Activated T-cell treated with anti-CD3 and anti-CD28 coated beads, Interleukin-2, amount 50 U/mL, for 24 hours (primary cell): ENCODE results near the gene GHR.
"Not testable (repeated sequence)": the region's sequence is repeated elsewhere in the genome, so short reads cannot be mapped to it uniquely, and the experiment has no call there.

Experiments used
- DNase-seq: peaks from one replicate; pipeline ENCODE4 v3.0.0-alpha.2; 2020
- H3K27ac Mint-ChIP-seq: 2 replicates; pipeline ENCODE4 v1.8.0; 2020; ENCODE audit warnings: mild to moderate bottlenecking, mixed read lengths
- H3K27me3 Mint-ChIP-seq: 2 replicates; pipeline ENCODE4 v1.8.0; 2020; ENCODE audit warnings: mixed read lengths
- H3K36me3 Mint-ChIP-seq: 2 replicates; pipeline ENCODE4 v1.8.0; 2020; ENCODE audit warnings: low read depth, mixed read lengths
- H3K4me1 Mint-ChIP-seq: 2 replicates; pipeline ENCODE4 v1.8.0; 2020; ENCODE audit warnings: low read depth, mixed read lengths
- H3K4me3 Mint-ChIP-seq: 2 replicates; pipeline ENCODE4 v1.8.0; 2020; ENCODE audit warnings: mild to moderate bottlenecking, moderate library complexity, mixed read lengths
- H3K9me3 Mint-ChIP-seq: 2 replicates; pipeline ENCODE4 v1.8.0; 2020; ENCODE audit warnings: mixed read lengths

Gene GHR

DNA sequence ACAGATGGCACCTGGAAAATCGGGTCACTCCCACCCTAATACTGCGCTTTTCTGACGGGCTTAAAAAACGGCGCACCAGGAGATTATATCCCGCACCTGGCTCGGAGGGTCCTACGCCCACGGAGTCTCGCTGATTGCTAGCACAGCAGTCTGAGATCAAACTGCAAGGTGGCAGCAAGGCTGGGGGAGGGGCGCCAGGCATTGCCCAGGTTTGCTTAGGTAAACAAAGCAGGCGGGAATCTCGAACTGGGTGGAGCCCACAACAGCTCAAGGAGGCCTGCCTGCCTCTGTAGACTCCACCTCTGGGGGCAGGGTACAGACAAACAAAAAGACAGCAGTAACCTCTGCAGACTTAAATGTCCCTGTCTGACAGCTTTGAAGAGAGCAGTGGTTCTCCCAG, 236.6 kb downstream of the GHR start:
- not testable (repeated sequence) for H3K36me3 Mint-ChIP-seq, H3K4me3 Mint-ChIP-seq, H3K4me1 Mint-ChIP-seq, DNase-seq, H3K9me3 Mint-ChIP-seq, H3K27ac Mint-ChIP-seq
- peaks cover 15% of the 10 kb centered on the region for H3K27me3 Mint-ChIP-seq

DNA sequence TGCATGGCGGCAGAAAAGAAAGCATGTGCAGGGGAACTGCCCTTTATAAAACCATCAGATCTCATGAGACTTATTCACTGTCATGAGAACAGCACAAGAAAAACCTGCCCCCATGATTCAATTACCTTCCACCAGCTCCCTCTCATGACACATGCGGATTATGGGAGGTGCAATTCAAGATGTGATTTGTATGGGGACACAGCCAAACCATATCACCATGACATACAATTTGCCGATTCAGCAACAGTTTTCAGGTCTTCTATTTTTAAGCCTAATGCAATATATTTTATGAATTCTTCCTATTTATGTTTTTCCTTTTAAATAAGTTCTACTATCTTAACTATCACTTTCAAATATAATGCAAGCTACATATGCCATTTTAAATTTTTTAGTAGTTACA, 242.6 kb downstream of the GHR start:
- Mint-ChIP-seq H3K9me3 (no peaks in the 10 kb centered on the region), H3K4me3 (no peak overlapping the region), H3K27me3 (peaks cover 3% of the 10 kb centered on the region), H3K4me1 (no peaks in the 10 kb centered on the region), H3K36me3 (no peaks in the 10 kb centered on the region), H3K27ac (no peak overlapping the region)
- DNase-seq, result no peak

DNA sequence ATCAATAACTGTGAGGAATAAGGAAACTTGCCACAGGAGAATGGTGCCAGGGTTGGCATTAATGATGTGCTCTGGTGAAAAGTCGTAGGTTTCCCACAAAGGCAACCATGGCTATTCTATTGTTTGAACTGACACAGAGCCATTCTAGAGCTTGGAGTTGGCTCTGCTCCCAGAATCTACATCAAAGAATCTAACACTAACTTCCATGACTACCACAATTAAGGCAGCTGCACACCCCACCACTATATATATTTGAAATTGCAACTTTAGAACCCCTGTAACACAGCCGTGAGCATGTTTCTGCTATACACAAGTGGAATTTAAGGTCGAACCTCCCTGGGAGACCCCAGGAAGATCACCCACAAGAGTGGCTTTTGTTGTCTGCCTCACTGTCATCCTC, 243.6 kb downstream of the GHR start:
- Mint-ChIP-seq H3K36me3 (no peaks in the 10 kb centered on the region), H3K4me3 (no peak overlapping the region), H3K4me1 (no peaks in the 10 kb centered on the region), H3K9me3 (no peaks in the 10 kb centered on the region), H3K27ac (no peak overlapping the region), H3K27me3 (peaks cover 3% of the 10 kb centered on the region)
- DNase-seq, result no peak

DNA sequence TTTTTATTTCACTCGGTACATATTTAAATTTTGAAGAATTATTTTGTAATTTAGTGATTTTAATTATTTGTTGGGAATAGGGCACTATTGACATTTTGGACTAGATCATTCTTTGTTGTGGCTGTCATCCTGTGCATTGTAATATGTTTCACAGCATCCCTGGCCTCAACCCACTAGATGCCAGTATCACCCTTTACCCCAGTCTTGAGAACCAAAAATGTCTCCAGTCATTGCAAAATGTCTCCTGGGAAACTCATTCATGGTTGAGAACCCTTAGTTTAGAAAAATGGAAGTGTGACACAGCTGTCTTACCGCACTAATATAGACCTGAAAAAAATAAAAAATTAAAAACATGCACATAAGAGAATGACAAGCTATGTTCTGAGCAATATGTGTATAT, 245.0 kb downstream of the GHR start:
- no peak overlapping the region for H3K4me3 Mint-ChIP-seq
- H3K9me3 Mint-ChIP-seq, result peaks cover 4% of the 10 kb centered on the region
- no peaks in the 10 kb centered on the region for H3K4me1 Mint-ChIP-seq
- DNase-seq, result no peak
- H3K36me3 Mint-ChIP-seq, result no peaks in the 10 kb centered on the region
- peaks cover 2% of the 10 kb centered on the region for H3K27me3 Mint-ChIP-seq
- H3K27ac Mint-ChIP-seq, result no peak overlapping the region

DNA sequence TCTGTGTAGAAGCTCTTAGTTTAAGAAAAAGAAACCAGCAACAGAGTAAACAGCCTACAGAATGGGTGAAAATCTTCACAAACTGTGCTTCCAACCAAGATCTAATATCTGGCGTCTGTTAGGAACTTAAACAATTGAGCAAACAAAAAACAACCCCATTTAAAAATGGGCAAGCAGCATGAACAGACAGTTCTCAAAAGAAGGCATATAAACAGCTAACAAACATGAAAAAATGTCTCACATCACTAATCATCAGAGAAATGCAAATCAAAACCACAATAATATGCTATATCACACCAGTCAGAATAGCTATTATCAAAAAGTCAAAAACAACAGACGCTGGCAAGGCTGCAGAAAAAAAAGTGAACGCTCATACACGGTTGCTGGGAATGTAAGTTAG, 249.7 kb downstream of the GHR start:
- H3K4me3 Mint-ChIP-seq, result no peak overlapping the region
- no peak overlapping the region for H3K27ac Mint-ChIP-seq
- peaks cover 6% of the 10 kb centered on the region for H3K9me3 Mint-ChIP-seq
- H3K27me3 Mint-ChIP-seq, result peaks cover 2% of the 10 kb centered on the region
- no peaks in the 10 kb centered on the region for H3K4me1 Mint-ChIP-seq
- H3K36me3 Mint-ChIP-seq, result no peaks in the 10 kb centered on the region
- no peak for DNase-seq

DNA sequence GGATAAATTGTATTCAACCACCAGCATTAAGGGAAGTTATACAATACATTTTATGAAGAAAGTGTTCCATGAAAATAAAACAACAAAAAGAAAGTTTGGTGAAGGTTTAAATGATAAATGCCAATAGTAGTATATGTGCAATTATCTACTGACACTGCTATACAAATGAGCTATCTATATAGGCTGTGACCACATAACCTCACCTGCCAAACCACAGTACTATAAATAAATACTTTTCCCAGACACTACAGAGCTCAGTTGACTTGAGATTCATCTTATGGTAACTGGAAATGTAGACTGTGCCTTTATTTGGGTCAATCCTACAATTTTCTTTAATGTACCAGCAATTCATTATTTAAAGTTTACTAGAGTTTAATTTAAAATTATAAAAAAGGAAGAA, 252.4 kb downstream of the GHR start:
- no peak overlapping the region for H3K27ac Mint-ChIP-seq
- H3K9me3 Mint-ChIP-seq, result peaks cover 6% of the 10 kb centered on the region
- no peaks in the 10 kb centered on the region for H3K4me1 Mint-ChIP-seq
- no peak for DNase-seq
- H3K4me3 Mint-ChIP-seq, result no peak overlapping the region
- H3K36me3 Mint-ChIP-seq, result no peaks in the 10 kb centered on the region
- peaks cover 2% of the 10 kb centered on the region for H3K27me3 Mint-ChIP-seq

DNA sequence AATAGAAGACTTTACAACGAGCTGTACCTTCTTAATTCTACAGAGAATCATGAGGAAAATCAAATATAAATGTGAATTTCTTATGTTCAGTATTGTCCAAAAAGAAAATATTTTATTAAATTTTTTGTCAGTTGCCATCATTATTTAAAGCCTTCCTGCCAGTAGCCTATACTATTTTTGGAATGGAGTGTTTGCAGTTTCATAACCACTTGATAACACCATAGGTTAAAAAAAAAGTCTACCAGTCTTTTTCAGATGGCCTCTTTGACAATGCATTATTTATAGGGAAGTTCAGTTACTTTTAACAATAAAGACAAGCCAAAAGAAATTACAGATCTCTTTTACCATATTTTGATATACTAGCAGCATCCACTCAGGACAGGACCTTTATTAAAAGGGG, 253.1 kb downstream of the GHR start:
- peaks cover 6% of the 10 kb centered on the region for H3K9me3 Mint-ChIP-seq
- H3K4me1 Mint-ChIP-seq, result no peaks in the 10 kb centered on the region
- no peak for DNase-seq
- no peak overlapping the region for H3K27ac Mint-ChIP-seq
- H3K4me3 Mint-ChIP-seq, result no peak overlapping the region
- peaks cover 2% of the 10 kb centered on the region for H3K27me3 Mint-ChIP-seq
- no peaks in the 10 kb centered on the region for H3K36me3 Mint-ChIP-seq

DNA sequence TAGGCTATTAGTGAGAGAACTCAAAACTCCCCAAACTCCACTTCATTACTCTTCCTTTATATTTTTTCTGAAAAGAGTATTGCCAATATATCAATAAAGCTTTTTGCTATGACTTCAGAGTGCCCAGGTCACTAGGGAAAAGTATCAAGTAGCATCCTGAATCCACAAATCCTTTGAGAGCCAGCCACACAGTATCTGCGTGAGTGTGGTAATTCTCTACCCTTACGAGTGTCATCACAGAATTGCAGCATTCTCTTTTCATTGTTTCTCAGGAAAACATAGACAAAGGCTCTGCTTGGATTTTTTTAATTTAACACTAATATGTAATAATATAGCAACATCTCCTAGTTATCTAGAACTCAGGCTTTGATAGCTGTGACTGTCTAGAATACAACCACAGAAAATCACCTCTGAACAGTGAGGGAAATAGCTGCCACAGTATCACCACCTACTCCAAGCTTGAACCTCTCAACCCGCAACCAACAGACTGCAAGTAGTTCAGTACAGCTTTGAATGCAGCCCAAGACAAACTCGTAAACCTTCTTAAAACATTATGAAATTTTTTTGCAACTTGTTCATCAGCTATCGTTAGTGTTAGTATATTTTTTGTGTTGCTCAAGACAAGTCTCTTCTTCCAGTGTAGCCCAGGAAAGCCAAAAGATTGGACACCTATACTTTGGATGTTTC, 254.1 kb downstream of the GHR start:
- no peak for DNase-seq
- peaks cover 7% of the 10 kb centered on the region for H3K9me3 Mint-ChIP-seq
- peaks cover 2% of the 10 kb centered on the region for H3K27me3 Mint-ChIP-seq
- H3K4me1 Mint-ChIP-seq, result no peaks in the 10 kb centered on the region
- H3K27ac Mint-ChIP-seq, result no peak overlapping the region
- H3K36me3 Mint-ChIP-seq, result no peaks in the 10 kb centered on the region
- H3K4me3 Mint-ChIP-seq, result no peak overlapping the region

DNA sequence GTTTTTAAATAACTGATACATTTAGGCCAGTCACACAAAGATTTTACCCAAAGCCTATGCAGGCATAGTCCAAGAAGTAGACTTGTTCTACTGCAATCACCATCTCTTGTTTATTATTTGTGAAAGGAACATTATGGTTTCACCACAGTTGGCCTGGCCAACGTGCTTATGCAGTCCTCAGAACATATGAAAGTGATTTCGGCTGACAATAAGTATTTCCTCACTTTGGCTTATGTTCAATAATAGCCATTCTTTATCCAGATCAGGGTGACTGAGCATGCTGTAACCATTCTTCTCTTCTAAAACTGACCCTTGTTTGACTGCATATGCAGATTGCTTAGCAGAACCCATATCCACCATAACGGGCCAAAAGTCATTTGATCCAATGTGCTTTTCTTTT, 256.8 kb downstream of the GHR start:
- H3K36me3 Mint-ChIP-seq, result no peaks in the 10 kb centered on the region
- H3K4me1 Mint-ChIP-seq, result no peaks in the 10 kb centered on the region
- H3K27me3 Mint-ChIP-seq, result no peaks in the 10 kb centered on the region
- peaks cover 3% of the 10 kb centered on the region for H3K9me3 Mint-ChIP-seq
- H3K27ac Mint-ChIP-seq, result no peak overlapping the region
- no peak overlapping the region for H3K4me3 Mint-ChIP-seq
- no peak for DNase-seq

- H3K27me3 Mint-ChIP-seq, H3K36me3 Mint-ChIP-seq, H3K9me3 Mint-ChIP-seq, DNase-seq, H3K27ac Mint-ChIP-seq, H3K4me3 Mint-ChIP-seq, H3K4me1 Mint-ChIP-seq: not testable (repeated sequence)
Measured at GRCh38 chr5:42685078-42685477, 261.8 kb downstream of the GHR start.

- Mint-ChIP-seq H3K36me3 (no peaks in the 10 kb centered on the region), H3K4me1 (no peaks in the 10 kb centered on the region), H3K4me3 (no peak overlapping the region), H3K9me3 (peaks cover 4% of the 10 kb centered on the region), H3K27me3 (peaks cover 4% of the 10 kb centered on the region), H3K27ac (no peak overlapping the region)
- DNase-seq, result no peak
Measured at GRCh38 chr5:42689391-42689790, 266.2 kb downstream of the GHR start.

DNA sequence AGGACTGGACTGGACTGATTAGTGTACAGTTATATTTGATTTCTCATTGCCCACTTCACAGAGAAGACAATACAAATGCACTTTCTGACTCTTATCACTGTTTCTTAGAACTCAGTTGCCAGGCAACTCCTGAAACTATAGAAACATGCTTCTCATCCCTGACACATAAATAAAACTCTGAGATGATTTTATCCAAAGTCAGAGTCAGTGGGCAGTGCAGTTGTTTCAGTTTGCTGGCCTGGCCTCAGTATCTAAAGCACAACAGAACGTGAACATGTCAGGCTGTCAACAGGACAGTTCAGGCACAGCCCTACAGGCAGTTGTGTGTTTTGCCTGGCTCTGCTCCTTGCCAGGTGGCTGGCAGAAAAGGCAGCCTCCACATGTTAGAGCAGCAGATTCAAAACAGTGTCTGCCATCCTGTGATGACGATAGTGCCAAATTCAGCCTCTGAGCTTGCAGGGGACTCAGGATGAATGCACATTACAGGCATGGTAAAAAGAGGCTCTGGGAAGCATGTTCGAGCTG, 268.2 kb downstream of the GHR start:
- Mint-ChIP-seq H3K27ac (no peak overlapping the region), H3K27me3 (peaks cover 8% of the 10 kb centered on the region), H3K4me1 (no peaks in the 10 kb centered on the region), H3K9me3 (no peaks in the 10 kb centered on the region), H3K4me3 (no peak overlapping the region), H3K36me3 (no peaks in the 10 kb centered on the region)
- no peak for DNase-seq

- Mint-ChIP-seq H3K4me3 (no peak overlapping the region), H3K36me3 (no peaks in the 10 kb centered on the region), H3K9me3 (no peaks in the 10 kb centered on the region), H3K27me3 (peaks cover 6% of the 10 kb centered on the region), H3K27ac (no peak overlapping the region), H3K4me1 (no peaks in the 10 kb centered on the region)
- no peak for DNase-seq
Measured at GRCh38 chr5:42701351-42702059, 278.3 kb downstream of the GHR start.

- peaks cover 3% of the 10 kb centered on the region for H3K27me3 Mint-ChIP-seq
- H3K9me3 Mint-ChIP-seq, result no peaks in the 10 kb centered on the region
- no peak for DNase-seq
- no peaks in the 10 kb centered on the region for H3K4me1 Mint-ChIP-seq
- H3K36me3 Mint-ChIP-seq, result no peaks in the 10 kb centered on the region
- no peak overlapping the region for H3K27ac Mint-ChIP-seq
- no peak overlapping the region for H3K4me3 Mint-ChIP-seq
Measured at GRCh38 chr5:42703238-42703637, 280.0 kb downstream of the GHR start.

GRCh38 chr5:42715785-42716184, 292.5 kb downstream of the GHR start:
- no peak overlapping the region for H3K4me3 Mint-ChIP-seq
- H3K36me3 Mint-ChIP-seq, result no peaks in the 10 kb centered on the region
- H3K9me3 Mint-ChIP-seq, result no peaks in the 10 kb centered on the region
- no peak overlapping the region for H3K27ac Mint-ChIP-seq
- H3K4me1 Mint-ChIP-seq, result peaks cover 17% of the 10 kb centered on the region
- H3K27me3 Mint-ChIP-seq, result peaks cover 22% of the 10 kb centered on the region
- DNase-seq, result no peak
